Activated CD4-positive, CD25-positive, alpha-beta regulatory T cell treated with anti-CD3 and anti-CD28 coated beads, Interleukin-2, amount 50 U/mL, for 24 hours (primary cell): ENCODE data around the gene TEDC1.
"Not testable (repeated sequence)": the region's sequence is repeated elsewhere in the genome, so short reads cannot be mapped to it uniquely, and the experiment has no call there.

Experiments used
- ATAC-seq, 2 donors: fragments of 150-1000 bp; cut with Tn5 transposase; one replicate each; pipeline ENCODE4 v1.10.0; 2021; ENCODE audit warnings: mild to moderate bottlenecking in 1 of 2, moderate library complexity in 1 of 2

TEDC1 gene

DNA sequence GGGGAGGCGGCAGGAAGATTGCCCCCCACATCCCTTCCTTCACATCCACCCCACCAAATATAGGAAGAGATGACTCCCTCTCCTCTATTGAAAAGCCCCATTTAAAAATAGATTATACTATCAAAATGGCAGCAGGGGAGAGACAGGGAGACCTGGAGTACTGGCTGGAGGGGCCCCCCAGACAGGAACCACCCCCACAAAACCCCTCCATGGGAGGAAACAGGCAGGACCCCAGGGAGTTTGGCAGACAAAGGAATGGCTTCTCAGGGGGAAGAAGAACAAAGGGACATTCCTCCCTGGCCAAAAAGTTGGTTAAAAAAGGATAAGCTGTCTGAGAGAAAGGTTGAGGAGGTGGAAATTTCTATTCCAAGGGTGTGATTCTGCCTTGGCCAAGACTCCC, 54.6 kb downstream of the TEDC1 start:
- ATAC-seq = not testable (repeated sequence)

DNA sequence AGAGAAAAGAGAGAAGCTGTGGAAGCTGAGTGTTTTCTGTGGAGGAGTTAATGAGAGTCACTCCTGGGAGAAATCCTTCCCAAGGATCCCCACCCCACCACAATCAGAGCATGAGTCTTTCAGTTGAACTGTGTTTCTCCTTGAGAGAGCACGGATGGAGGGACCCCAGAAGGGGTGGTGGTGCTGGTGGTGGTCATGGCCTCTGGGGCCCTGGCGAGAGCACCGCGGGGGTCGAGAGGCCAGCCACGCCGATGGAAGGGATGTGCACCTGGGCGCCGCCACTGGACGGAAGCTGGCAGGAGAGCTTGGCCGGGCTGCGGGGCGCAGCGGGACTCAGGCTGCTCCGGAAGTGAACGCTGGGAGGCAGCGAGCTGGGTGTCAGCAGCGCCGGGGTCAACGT, 55.4 kb downstream of the TEDC1 start:
- ATAC-seq = not testable (repeated sequence)

DNA sequence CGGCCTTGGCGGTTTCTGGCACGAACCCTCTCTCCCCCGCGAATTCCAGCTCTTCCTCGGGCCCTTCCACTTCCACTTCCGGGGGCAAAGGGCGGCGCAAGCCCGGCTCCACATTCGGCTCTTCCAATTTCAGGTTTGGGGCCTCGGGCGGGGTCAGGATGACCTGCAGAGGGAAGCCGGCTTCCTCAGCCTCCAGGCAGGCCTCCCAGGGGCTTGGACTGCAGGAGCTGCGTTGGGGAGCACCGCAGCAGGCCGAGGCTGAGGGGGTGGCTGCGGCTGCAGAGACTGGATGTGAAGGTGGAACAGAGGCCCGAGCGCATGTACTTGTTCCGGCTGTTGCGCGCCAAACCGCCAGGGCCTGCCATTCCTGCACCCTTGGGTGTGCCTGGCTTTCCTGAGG, 56.0 kb downstream of the TEDC1 start:
- ATAC-seq = not testable (repeated sequence)

DNA sequence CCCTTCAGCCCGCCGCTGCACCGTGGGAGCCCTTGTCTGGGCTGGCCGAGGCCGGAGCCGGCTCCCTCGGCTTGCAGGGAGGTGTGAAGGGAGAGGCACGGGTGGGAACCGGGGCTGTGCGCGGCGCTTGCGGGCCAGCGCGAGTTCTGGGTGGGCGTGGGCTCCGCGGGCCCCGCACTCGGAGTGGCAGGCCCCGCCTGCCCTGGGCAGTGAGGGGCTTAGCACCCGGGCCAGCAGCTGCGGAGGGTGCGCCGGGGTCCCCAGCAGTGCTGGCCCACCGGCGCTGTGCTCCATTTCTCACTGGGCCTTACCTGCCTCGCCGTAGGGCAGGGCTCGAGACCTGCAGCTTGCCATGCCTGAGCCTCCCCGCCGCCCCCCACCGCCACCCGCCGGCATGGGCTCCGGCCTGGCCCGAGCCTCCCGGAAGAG, 56.7 kb downstream of the TEDC1 start:
- no peak for ATAC-seq
